GM12875 (cell line): ENCODE data around the gene DAB1.

Experiments
- H3K4me3 ChIP-seq: one replicate; pipeline ENCODE4 v1.5.1; 2011; ENCODE audit warnings: low read depth, low read length, control low read depth
- TF ChIP-seq, protein P1 (sequence below): IDR thresholded peaks from 2 replicates; pipeline ENCODE4 v1.5.1; 2011; ENCODE audit warnings: low read depth, mild to moderate bottlenecking, control low read depth, inconsistent platforms, low read length, moderate library complexity, borderline replicate concordance; ENCODE audit not compliant: insufficient read depth

Gene DAB1

DNA sequence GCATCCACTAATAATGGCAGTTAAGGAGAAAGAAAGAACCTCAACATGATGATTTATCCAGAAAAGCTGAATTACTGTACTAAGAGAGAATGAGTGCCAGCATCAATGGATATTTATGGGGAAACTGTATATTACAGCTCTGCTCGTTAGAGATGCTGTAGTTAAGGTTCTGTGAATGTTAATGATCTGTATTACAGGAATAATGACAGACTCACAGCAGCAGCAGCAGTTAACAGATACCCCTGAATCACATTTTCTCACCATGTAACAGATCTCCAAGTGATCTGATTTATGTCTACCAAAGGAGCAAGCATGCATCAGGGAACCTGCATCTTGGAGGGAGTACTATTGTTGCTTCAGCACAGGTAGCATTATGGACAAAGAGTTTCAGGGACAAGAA is 377.4 kb downstream of the DAB1 start:
- TF ChIP-seq, protein P1, sequence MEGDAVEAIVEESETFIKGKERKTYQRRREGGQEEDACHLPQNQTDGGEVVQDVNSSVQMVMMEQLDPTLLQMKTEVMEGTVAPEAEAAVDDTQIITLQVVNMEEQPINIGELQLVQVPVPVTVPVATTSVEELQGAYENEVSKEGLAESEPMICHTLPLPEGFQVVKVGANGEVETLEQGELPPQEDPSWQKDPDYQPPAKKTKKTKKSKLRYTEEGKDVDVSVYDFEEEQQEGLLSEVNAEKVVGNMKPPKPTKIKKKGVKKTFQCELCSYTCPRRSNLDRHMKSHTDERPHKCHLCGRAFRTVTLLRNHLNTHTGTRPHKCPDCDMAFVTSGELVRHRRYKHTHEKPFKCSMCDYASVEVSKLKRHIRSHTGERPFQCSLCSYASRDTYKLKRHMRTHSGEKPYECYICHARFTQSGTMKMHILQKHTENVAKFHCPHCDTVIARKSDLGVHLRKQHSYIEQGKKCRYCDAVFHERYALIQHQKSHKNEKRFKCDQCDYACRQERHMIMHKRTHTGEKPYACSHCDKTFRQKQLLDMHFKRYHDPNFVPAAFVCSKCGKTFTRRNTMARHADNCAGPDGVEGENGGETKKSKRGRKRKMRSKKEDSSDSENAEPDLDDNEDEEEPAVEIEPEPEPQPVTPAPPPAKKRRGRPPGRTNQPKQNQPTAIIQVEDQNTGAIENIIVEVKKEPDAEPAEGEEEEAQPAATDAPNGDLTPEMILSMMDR, result no peak
- no peak overlapping the region for H3K4me3 ChIP-seq

GRCh38 chr1:57041901-57042300 is 382.0 kb downstream of the DAB1 start:
- H3K4me3 ChIP-seq, result no peak overlapping the region
- TF ChIP-seq, protein P1, result no peak

DNA sequence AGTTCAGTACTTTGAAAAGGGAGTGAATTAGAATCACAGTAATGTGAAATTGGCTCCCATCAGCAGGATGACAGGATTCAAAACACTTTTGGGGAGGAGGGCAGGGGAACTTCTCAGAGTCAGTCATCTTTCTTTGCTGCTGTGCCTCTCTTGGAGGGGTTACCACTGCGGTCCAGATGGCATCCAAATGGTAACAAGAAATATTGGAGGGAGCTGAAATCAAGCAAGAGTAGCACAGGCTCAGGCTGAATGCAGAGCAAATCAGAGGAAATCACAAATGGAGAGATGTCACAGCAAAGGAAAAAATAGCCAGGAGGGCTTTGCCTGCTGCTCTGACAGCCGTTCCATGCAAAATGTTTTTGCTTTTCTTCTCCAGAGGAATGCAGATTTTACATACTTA is 383.0 kb downstream of the DAB1 start:
- no peak overlapping the region for H3K4me3 ChIP-seq
- TF ChIP-seq, protein P1, result no peak

- TF ChIP-seq, protein P1, result no peak
- H3K4me3 ChIP-seq, result no peak overlapping the region
Measured at GRCh38 chr1:57036641-57037579, 386.9 kb downstream of the DAB1 start.

DNA sequence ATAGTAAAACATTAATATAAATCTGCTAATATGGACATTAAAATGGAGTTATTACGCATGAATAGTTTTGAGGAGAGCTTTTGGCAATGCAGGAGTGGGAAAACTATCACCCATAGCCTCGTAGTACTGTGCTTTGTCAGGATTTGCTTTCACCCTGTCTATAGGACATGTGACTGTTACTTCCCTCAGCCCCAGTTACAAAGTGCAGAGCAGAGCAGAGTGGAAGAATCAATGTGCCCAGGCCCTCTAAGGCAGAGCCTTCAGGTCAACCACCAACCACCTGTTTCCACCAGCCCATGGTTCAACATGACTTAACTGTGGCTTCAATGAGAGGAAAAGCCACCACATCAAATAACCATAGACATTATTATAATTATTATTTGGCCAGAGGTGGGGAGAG is 389.1 kb downstream of the DAB1 start:
- H3K4me3 ChIP-seq, result no peak overlapping the region
- TF ChIP-seq, protein P1, result no peak

GRCh38 chr1:57033222-57034001 is 390.4 kb downstream of the DAB1 start:
- no peak overlapping the region for H3K4me3 ChIP-seq
- TF ChIP-seq, protein P1, result no peak
